Measurements from ENCODE around the gene CCDC182. TPM values are rescaled to one million over a fixed set of nuclear protein-coding genes. Genes with fewer than 3 reads are reported as not detected.

Gene CCDC182
- total RNA-seq, 5 donors from 2014 or later (not counting 1 experiment from before 2014, with no cell fraction given), result not detected

- no peak overlapping the region for H3K4me3 Mint-ChIP-seq
- WGBS (ENCODE audit: insufficient coverage), result 43% methylated on average over 7 of the region's 8 CpGs
- Histone ChIP-seq H3K4me3 (ENCODE audit: control insufficient read depth in 1 of 2, extremely low read depth in 1 of 2, low read length in 1 of 2) (no peak overlapping the region), H3K27me3 (replicated peaks in 1 of 2; ENCODE audit: control insufficient read depth in 2 of 2, extremely low read depth in 1 of 2, insufficient read depth in 2 of 2, low read length in 1 of 2) (peaks cover 0 to 23% of the 10 kb centered on the region in 2 experiments), H3K27ac (ENCODE audit: low read length) (no peak overlapping the region), H3K4me1 (ENCODE audit: control insufficient read depth in 1 of 2, extremely low read depth in 1 of 2, insufficient read depth in 2 of 2, low read length in 2 of 2) (no peaks in the 10 kb centered on the region), H3K9me3 (no peaks in the 10 kb centered on the region), H3K36me3 (ENCODE audit: control insufficient read depth in 2 of 2, extremely low read depth in 1 of 2, insufficient read depth in 1 of 2, low read length in 1 of 2) (no peaks in the 10 kb centered on the region)
- no peaks in the 10 kb centered on the region for H3K4me1 Mint-ChIP-seq
- ChIA-PET POLR2A (interaction anchor here in 1 of 2 donors (0.6 kb wide), 1 partner anchor 401 kb away, joined by 3 read pairs; no protein-coding TSS in a partner anchor), CTCF (no interaction called here)
- H3K36me3 Mint-ChIP-seq, result no peaks in the 10 kb centered on the region
- ATAC-seq (replicated peaks in 1 of 4) (no peak), DNase-seq (no peak)
- H3K27ac Mint-ChIP-seq, result no peak overlapping the region
- no peaks in the 10 kb centered on the region for H3K9me3 Mint-ChIP-seq
- peaks cover 7 to 10% of the 10 kb centered on the region in 2 donors for H3K27me3 Mint-ChIP-seq
Measured at GRCh38 chr17:57761887-57762286, 16.8 kb upstream of the CCDC182 start.

- Histone ChIP-seq H3K9me3 (no peaks in the 10 kb centered on the region), H3K27me3 (replicated peaks in 1 of 2; ENCODE audit: control insufficient read depth in 2 of 2, extremely low read depth in 1 of 2, insufficient read depth in 2 of 2, low read length in 1 of 2) (peaks cover 0 to 20% of the 10 kb centered on the region in 2 experiments), H3K36me3 (ENCODE audit: control insufficient read depth in 2 of 2, extremely low read depth in 1 of 2, insufficient read depth in 1 of 2, low read length in 1 of 2) (no peaks in the 10 kb centered on the region), H3K4me1 (ENCODE audit: control insufficient read depth in 1 of 2, extremely low read depth in 1 of 2, insufficient read depth in 2 of 2, low read length in 2 of 2) (no peaks in the 10 kb centered on the region), H3K27ac (ENCODE audit: low read length) (no peak overlapping the region), H3K4me3 (ENCODE audit: control insufficient read depth in 1 of 2, extremely low read depth in 1 of 2, low read length in 1 of 2) (no peak overlapping the region)
- ATAC-seq (replicated peaks in 1 of 4) (no peak), DNase-seq (no peak)
- H3K4me1 Mint-ChIP-seq, result no peaks in the 10 kb centered on the region
- H3K36me3 Mint-ChIP-seq, result no peaks in the 10 kb centered on the region
- no peak overlapping the region for H3K27ac Mint-ChIP-seq
- WGBS (ENCODE audit: insufficient coverage), result 91% methylated on average over 2 of the region's 4 CpGs
- no peaks in the 10 kb centered on the region for H3K9me3 Mint-ChIP-seq
- ChIA-PET CTCF (no interaction called here), POLR2A (no interaction called here)
- no peak overlapping the region for H3K4me3 Mint-ChIP-seq
- H3K27me3 Mint-ChIP-seq, result peaks cover 7 to 10% of the 10 kb centered on the region in 2 donors
Measured at GRCh38 chr17:57760046-57760445, 14.9 kb upstream of the CCDC182 start.

- no peaks in the 10 kb centered on the region for H3K4me1 ChIP-seq (ENCODE audit: control insufficient read depth in 1 of 2, extremely low read depth in 1 of 2, insufficient read depth in 2 of 2, low read length in 2 of 2)
- peaks cover 0 to 20% of the 10 kb centered on the region in 2 experiments for H3K27me3 ChIP-seq (replicated peaks in 1 of 2; ENCODE audit: control insufficient read depth in 2 of 2, extremely low read depth in 1 of 2, insufficient read depth in 2 of 2, low read length in 1 of 2)
- ChIA-PET POLR2A (no interaction called here), CTCF (no interaction called here)
- WGBS (ENCODE audit: insufficient coverage), result no CpG with 5 or more reads among the region's 1 CpG
- Mint-ChIP-seq H3K4me1 (no peaks in the 10 kb centered on the region), H3K27ac (no peak overlapping the region), H3K4me3 (no peak overlapping the region), H3K9me3 (no peaks in the 10 kb centered on the region), H3K36me3 (no peaks in the 10 kb centered on the region), H3K27me3 (peaks cover 7 to 10% of the 10 kb centered on the region in 2 donors)
- H3K9me3 ChIP-seq, result no peaks in the 10 kb centered on the region
- no peaks in the 10 kb centered on the region for H3K36me3 ChIP-seq (ENCODE audit: control insufficient read depth in 2 of 2, extremely low read depth in 1 of 2, insufficient read depth in 1 of 2, low read length in 1 of 2)
- no peak for ATAC-seq (replicated peaks in 1 of 4)
- DNase-seq, result no peak
- no peak overlapping the region for H3K27ac ChIP-seq (ENCODE audit: low read length)
- H3K4me3 ChIP-seq (ENCODE audit: control insufficient read depth in 1 of 2, extremely low read depth in 1 of 2, low read length in 1 of 2), result no peak overlapping the region
Measured at GRCh38 chr17:57758654-57759053, 13.6 kb upstream of the CCDC182 start.

GRCh38 chr17:57757735-57758134 lies 12.6 kb upstream of the CCDC182 start:
- no peaks in the 10 kb centered on the region for H3K4me1 ChIP-seq (ENCODE audit: control insufficient read depth in 1 of 2, extremely low read depth in 1 of 2, insufficient read depth in 2 of 2, low read length in 2 of 2)
- Mint-ChIP-seq H3K4me3 (no peak overlapping the region), H3K36me3 (no peaks in the 10 kb centered on the region), H3K27ac (no peak overlapping the region), H3K4me1 (no peaks in the 10 kb centered on the region), H3K27me3 (peaks cover 7 to 10% of the 10 kb centered on the region in 2 donors), H3K9me3 (no peaks in the 10 kb centered on the region)
- H3K4me3 ChIP-seq (ENCODE audit: control insufficient read depth in 1 of 2, extremely low read depth in 1 of 2, low read length in 1 of 2), result no peak overlapping the region
- CTCF ChIA-PET, result no interaction called here
- WGBS (ENCODE audit: insufficient coverage), result 85% methylated on average over 5 of the region's 9 CpGs
- no peaks in the 10 kb centered on the region for H3K9me3 ChIP-seq
- H3K27ac ChIP-seq (ENCODE audit: low read length), result no peak overlapping the region
- POLR2A ChIA-PET, result no interaction called here
- H3K36me3 ChIP-seq (ENCODE audit: control insufficient read depth in 2 of 2, extremely low read depth in 1 of 2, insufficient read depth in 1 of 2, low read length in 1 of 2), result no peaks in the 10 kb centered on the region
- ATAC-seq (replicated peaks in 1 of 4), result no peak
- DNase-seq, result no peak
- peaks cover 0 to 16% of the 10 kb centered on the region in 2 experiments for H3K27me3 ChIP-seq (replicated peaks in 1 of 2; ENCODE audit: control insufficient read depth in 2 of 2, extremely low read depth in 1 of 2, insufficient read depth in 2 of 2, low read length in 1 of 2)

GRCh38 chr17:57756951-57757350 lies 11.9 kb upstream of the CCDC182 start:
- Mint-ChIP-seq H3K36me3 (no peaks in the 10 kb centered on the region), H3K4me3 (no peak overlapping the region), H3K27ac (no peak overlapping the region), H3K9me3 (no peaks in the 10 kb centered on the region), H3K27me3 (peaks cover 3 to 4% of the 10 kb centered on the region in 2 donors), H3K4me1 (no peaks in the 10 kb centered on the region)
- DNase-seq (no peak), ATAC-seq (replicated peaks in 1 of 4) (no peak)
- H3K27me3 ChIP-seq (replicated peaks in 1 of 2; ENCODE audit: control insufficient read depth in 2 of 2, extremely low read depth in 1 of 2, insufficient read depth in 2 of 2, low read length in 1 of 2), result peaks cover 0 to 8% of the 10 kb centered on the region in 2 experiments
- CTCF ChIA-PET, result interaction anchor here in 1 of 2 donors (0.7 kb wide), 1 partner anchor 514 kb away, joined by 4 read pairs; no protein-coding TSS in a partner anchor
- H3K4me1 ChIP-seq (ENCODE audit: control insufficient read depth in 1 of 2, extremely low read depth in 1 of 2, insufficient read depth in 2 of 2, low read length in 2 of 2), result no peaks in the 10 kb centered on the region
- H3K9me3 ChIP-seq, result no peaks in the 10 kb centered on the region
- H3K4me3 ChIP-seq (ENCODE audit: control insufficient read depth in 1 of 2, extremely low read depth in 1 of 2, low read length in 1 of 2), result no peak overlapping the region
- no peak overlapping the region for H3K27ac ChIP-seq (ENCODE audit: low read length)
- H3K36me3 ChIP-seq (ENCODE audit: control insufficient read depth in 2 of 2, extremely low read depth in 1 of 2, insufficient read depth in 1 of 2, low read length in 1 of 2), result no peaks in the 10 kb centered on the region
- 71% methylated on average over 3 of the region's 7 CpGs for WGBS (ENCODE audit: insufficient coverage)
- POLR2A ChIA-PET, result no interaction called here

GRCh38 chr17:57755480-57756070 lies 10.5 kb upstream of the CCDC182 start:
- H3K27me3 ChIP-seq (replicated peaks in 1 of 2; ENCODE audit: control insufficient read depth in 2 of 2, extremely low read depth in 1 of 2, insufficient read depth in 2 of 2, low read length in 1 of 2), result peaks cover 0 to 2% of the 10 kb centered on the region in 2 experiments
- POLR2A ChIA-PET, result no interaction called here
- H3K4me3 Mint-ChIP-seq, result no peak overlapping the region
- no peak overlapping the region for H3K27ac ChIP-seq (ENCODE audit: low read length)
- no peak overlapping the region for H3K27ac Mint-ChIP-seq
- H3K4me3 ChIP-seq (ENCODE audit: control insufficient read depth in 1 of 2, extremely low read depth in 1 of 2, low read length in 1 of 2), result no peak overlapping the region
- no peaks in the 10 kb centered on the region for H3K9me3 ChIP-seq
- WGBS (ENCODE audit: insufficient coverage), result 82% methylated on average over 3 of the region's 6 CpGs
- H3K4me1 Mint-ChIP-seq, result no peaks in the 10 kb centered on the region
- H3K36me3 Mint-ChIP-seq, result no peaks in the 10 kb centered on the region
- ATAC-seq (replicated peaks in 1 of 4) (no peak), DNase-seq (no peak)
- H3K4me1 ChIP-seq (ENCODE audit: control insufficient read depth in 1 of 2, extremely low read depth in 1 of 2, insufficient read depth in 2 of 2, low read length in 2 of 2), result no peaks in the 10 kb centered on the region
- CTCF ChIA-PET, result no interaction called here
- H3K36me3 ChIP-seq (ENCODE audit: control insufficient read depth in 2 of 2, extremely low read depth in 1 of 2, insufficient read depth in 1 of 2, low read length in 1 of 2), result no peaks in the 10 kb centered on the region
- no peaks in the 10 kb centered on the region for H3K9me3 Mint-ChIP-seq
- no peaks in the 10 kb centered on the region for H3K27me3 Mint-ChIP-seq

Measured in T-cell (primary cell).